Gastrocnemius medialis (tissue), 4 donors: Measurements from ENCODE around the gene H2AZ1.

Experiments
- POLR2A ChIP-seq, 2 donors: fragments of 450-650 bp; IDR thresholded peaks; one replicate each; pipeline ENCODE4 v1.6.1; 2017; ENCODE audit warnings: antibody characterized with exemption in 2 of 2, mild to moderate bottlenecking in 2 of 2, moderate library complexity in 2 of 2
- TF ChIP-seq, protein P1 (sequence below), 5 experiments: fragments of 450-650 bp in 3 of 5; fragments of 200-600 bp in 2 of 5; sonication (generic) in 2 of 5; IDR thresholded peaks in 4 of 5; conservative IDR thresholded peaks in 1 of 5; 1 replicate in 4 of 5; 2 replicates in 1 of 5; pipeline ENCODE4 v1.5.1; 2016 to 2019; ENCODE audit warnings: antibody characterized with exemption in 5 of 5, mild to moderate bottlenecking in 3 of 5, moderate library complexity in 3 of 5

DNA sequence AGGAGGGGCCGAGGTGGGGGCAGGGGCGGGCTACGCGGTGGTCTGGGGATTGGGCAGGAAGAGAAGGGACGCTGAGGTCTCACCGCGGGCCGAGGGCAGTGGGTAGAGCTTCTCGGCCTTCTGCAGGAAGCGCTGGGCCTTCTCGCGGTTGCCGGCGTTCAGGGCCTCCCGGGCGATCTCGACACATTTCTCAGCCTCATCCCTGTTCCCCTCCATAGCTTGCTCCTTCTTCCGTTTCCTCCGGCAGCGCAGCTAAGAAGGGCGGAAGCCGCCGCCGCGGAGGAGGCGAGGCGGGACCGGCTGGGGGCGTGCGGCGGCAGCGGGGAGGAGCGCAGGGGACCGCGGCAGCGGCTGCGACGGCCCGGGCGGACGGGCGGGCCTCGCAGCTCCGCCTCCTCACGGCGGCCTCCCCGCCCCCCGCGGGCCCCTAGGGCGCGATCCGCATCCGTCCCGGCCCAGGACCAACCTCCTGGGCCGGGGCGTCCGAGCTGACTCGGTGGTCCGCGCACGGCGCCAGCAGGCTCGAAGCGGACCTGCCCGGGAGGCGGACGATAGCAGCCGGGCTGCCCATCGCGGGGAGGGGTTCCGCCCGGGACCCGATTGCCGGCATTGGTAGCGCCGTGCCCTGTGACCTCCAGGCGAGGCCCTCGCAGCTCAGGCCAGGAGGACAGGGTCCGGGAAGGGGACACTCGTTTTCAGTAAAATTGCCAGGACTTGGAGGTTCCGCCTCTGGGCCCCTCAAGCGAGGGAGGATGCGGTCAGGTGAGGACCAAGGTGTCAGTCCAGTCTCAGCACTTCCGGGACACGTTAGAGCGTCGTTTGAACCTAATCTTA is 3.5 kb downstream of the H2AZ1 start, which contains the start of gene DNAJB14:
- peak in 1 of 2 donors; percentile 31 for TF ChIP-seq POLR2A (IDR thresholded peaks at IDR 0.05)
- TF ChIP-seq, protein P1, sequence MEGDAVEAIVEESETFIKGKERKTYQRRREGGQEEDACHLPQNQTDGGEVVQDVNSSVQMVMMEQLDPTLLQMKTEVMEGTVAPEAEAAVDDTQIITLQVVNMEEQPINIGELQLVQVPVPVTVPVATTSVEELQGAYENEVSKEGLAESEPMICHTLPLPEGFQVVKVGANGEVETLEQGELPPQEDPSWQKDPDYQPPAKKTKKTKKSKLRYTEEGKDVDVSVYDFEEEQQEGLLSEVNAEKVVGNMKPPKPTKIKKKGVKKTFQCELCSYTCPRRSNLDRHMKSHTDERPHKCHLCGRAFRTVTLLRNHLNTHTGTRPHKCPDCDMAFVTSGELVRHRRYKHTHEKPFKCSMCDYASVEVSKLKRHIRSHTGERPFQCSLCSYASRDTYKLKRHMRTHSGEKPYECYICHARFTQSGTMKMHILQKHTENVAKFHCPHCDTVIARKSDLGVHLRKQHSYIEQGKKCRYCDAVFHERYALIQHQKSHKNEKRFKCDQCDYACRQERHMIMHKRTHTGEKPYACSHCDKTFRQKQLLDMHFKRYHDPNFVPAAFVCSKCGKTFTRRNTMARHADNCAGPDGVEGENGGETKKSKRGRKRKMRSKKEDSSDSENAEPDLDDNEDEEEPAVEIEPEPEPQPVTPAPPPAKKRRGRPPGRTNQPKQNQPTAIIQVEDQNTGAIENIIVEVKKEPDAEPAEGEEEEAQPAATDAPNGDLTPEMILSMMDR (IDR thresholded peaks at IDR 0.05 in 4 of 5, conservative IDR thresholded peaks at IDR 0.05 in 1 of 5) = peak in 2 of 5 experiments; percentile 13 to 15
